Keratinocyte (primary cell): Measurements from ENCODE around the gene TSPYL1. TPM values are rescaled to one million over a fixed set of nuclear protein-coding genes. Genes with fewer than 3 reads are reported as not detected.

Experiments used
- DNase-seq: peaks from one replicate; pipeline ENCODE4 v3.0.0-alpha.2; 2011; ENCODE audit warnings: low read depth, missing footprints, low spot score
- FAIRE-seq: peaks from 2 replicates; lab custom pipeline; 2011; peaks lifted over from hg19 to GRCh38; lab: Jason Lieb, UNC
- H2AFZ ChIP-seq: 2 replicates; pipeline ENCODE4 v1.6.0; 2012; ENCODE audit warnings: low read length, control low read depth, inconsistent platforms; ENCODE audit not compliant: control insufficient read depth
- H3K27ac ChIP-seq: 2 replicates; pipeline ENCODE4 v1.5.1; 2011; ENCODE audit warnings: low read length; ENCODE audit not compliant: control insufficient read depth, insufficient read depth
- H3K27me3 ChIP-seq: 3 replicates; pipeline ENCODE4 v1.6.0; 2011; ENCODE audit warnings: low read length; ENCODE audit not compliant: control insufficient read depth, insufficient read depth; ENCODE audit errors: extremely low read depth
- H3K36me3 ChIP-seq, 2 experiments: 2 replicates in 1 of 2; 3 replicates in 1 of 2; pipeline ENCODE4 v1.5.1; 2011; ENCODE audit warnings: low read length in 2 of 2, mild to moderate bottlenecking in 1 of 2; ENCODE audit not compliant: control insufficient read depth in 2 of 2, insufficient read depth in 2 of 2; ENCODE audit errors: extremely low read depth in 1 of 2
- H3K4me1 ChIP-seq: 3 replicates; pipeline ENCODE4 v1.5.1; 2011; ENCODE audit warnings: low read length; ENCODE audit not compliant: control insufficient read depth, insufficient read depth; ENCODE audit errors: extremely low read depth
- H3K4me2 ChIP-seq: 3 replicates; pipeline ENCODE4 v1.6.0; 2011; ENCODE audit warnings: low read depth, low read length; ENCODE audit not compliant: control insufficient read depth, insufficient read depth; ENCODE audit errors: extremely low read depth
- H3K4me3 ChIP-seq, 3 experiments: fragments of 200-600 bp in 1 of 3; sonication (generic) in 1 of 3; 2 replicates in 2 of 3; 3 replicates in 1 of 3; pipeline ENCODE4 v1.5.1; 2011 to 2016; ENCODE audit warnings: low read length in 3 of 3, mild to moderate bottlenecking in 3 of 3, control low read depth in 2 of 3, inconsistent platforms in 1 of 3, low read depth in 1 of 3, mixed read lengths in 1 of 3, mixed run types in 1 of 3, moderate library complexity in 1 of 3; ENCODE audit not compliant: control insufficient read depth in 2 of 3, insufficient read depth in 2 of 3; ENCODE audit errors: extremely low read depth in 1 of 3
- H3K79me2 ChIP-seq: 2 replicates; pipeline ENCODE4 v1.6.0; 2012; ENCODE audit warnings: low read length; ENCODE audit not compliant: control insufficient read depth, insufficient read depth
- H3K9ac ChIP-seq: 3 replicates; pipeline ENCODE4 v1.6.0; 2011; ENCODE audit warnings: low read length; ENCODE audit not compliant: control insufficient read depth, insufficient read depth; ENCODE audit errors: extremely low read depth
- H3K9me1 ChIP-seq: 3 replicates; pipeline ENCODE4 v1.6.0; 2011; ENCODE audit warnings: low read length; ENCODE audit not compliant: control insufficient read depth, insufficient read depth; ENCODE audit errors: extremely low read depth
- H3K9me3 ChIP-seq: 2 replicates; pipeline ENCODE4 v1.5.1; 2012; ENCODE audit warnings: low read depth, low read length; ENCODE audit not compliant: control insufficient read depth
- H4K20me1 ChIP-seq: 3 replicates; pipeline ENCODE4 v1.6.0; 2011; ENCODE audit warnings: low read length; ENCODE audit not compliant: control insufficient read depth, insufficient read depth; ENCODE audit errors: extremely low read depth
- EZH2 ChIP-seq: IDR thresholded peaks from one replicate; pipeline ENCODE4 v1.6.1; 2012; ENCODE audit warnings: inconsistent platforms, mild to moderate bottlenecking, low read length, moderate library complexity
- dilution Hi-C: fragments of 300-500 bp; cut with MboI; formaldehyde crosslinking; loops from one replicate; pipeline ENCODE4 v1.7.0; 2020; ENCODE audit warnings: low sequenced_read_pairs; ENCODE audit not compliant: extremely low pct_ligation_motif_present
- polyA plus RNA-seq, 5 experiments: library from polyadenylated mRNA; depleted of rRNA in 3 of 5; stranded (reverse) in 3 of 5; stranded (forward) in 1 of 5; unstranded in 1 of 5; fragments of >200 nt; gene quantifications; 1 replicate in 1 of 5; 2 replicates in 3 of 5; 3 replicates in 1 of 5; pipeline versions ENCODE4 v1.2.1 to v1.2.3, GENCODE V29; 2011 to 2012; ENCODE audit warnings: missing spikeins in 2 of 5, low read depth in 1 of 5, low replicate concordance in 1 of 5
- TF ChIP-seq, protein P1 (sequence below), 3 experiments: IDR thresholded peaks in 1 of 3; conservative IDR thresholded peaks in 1 of 3; optimal IDR thresholded peaks in 1 of 3; 2 replicates in 2 of 3; 3 replicates in 1 of 3; pipeline versions ENCODE3 to v1.5.1; 2011; ENCODE audit warnings: low read length in 3 of 3, mild to moderate bottlenecking in 3 of 3, moderate library complexity in 2 of 3, control low read depth in 1 of 3, inconsistent platforms in 1 of 3; ENCODE audit not compliant: insufficient read depth in 2 of 3; ENCODE audit errors: extremely low read depth in 1 of 3

The TSPYL1 gene
- polyA plus RNA-seq, 1 donor (not counting 4 experiments of a cell fraction or from before 2014, with no cell fraction given) = 75.6 TPM

- Histone ChIP-seq H3K79me2 (no peaks in the 10 kb centered on the region), H3K27ac (no peak overlapping the region), H3K9ac (no peak overlapping the region), H3K9me3 (no peaks in the 10 kb centered on the region), H3K4me2 (no peak overlapping the region), H2AFZ (no peak overlapping the region), H3K36me3 (peaks cover 0 to 2% of the 10 kb centered on the region in 2 experiments), H3K4me1 (peaks cover 2% of the 10 kb centered on the region), H3K27me3 (no peaks in the 10 kb centered on the region), H4K20me1 (no peaks in the 10 kb centered on the region), H3K4me3 (no peak overlapping the region), H3K9me1 (no peaks in the 10 kb centered on the region)
- DNase-seq (no peak), FAIRE-seq (no peak)
- no peak for TF ChIP-seq EZH2
- TF ChIP-seq, protein P1, sequence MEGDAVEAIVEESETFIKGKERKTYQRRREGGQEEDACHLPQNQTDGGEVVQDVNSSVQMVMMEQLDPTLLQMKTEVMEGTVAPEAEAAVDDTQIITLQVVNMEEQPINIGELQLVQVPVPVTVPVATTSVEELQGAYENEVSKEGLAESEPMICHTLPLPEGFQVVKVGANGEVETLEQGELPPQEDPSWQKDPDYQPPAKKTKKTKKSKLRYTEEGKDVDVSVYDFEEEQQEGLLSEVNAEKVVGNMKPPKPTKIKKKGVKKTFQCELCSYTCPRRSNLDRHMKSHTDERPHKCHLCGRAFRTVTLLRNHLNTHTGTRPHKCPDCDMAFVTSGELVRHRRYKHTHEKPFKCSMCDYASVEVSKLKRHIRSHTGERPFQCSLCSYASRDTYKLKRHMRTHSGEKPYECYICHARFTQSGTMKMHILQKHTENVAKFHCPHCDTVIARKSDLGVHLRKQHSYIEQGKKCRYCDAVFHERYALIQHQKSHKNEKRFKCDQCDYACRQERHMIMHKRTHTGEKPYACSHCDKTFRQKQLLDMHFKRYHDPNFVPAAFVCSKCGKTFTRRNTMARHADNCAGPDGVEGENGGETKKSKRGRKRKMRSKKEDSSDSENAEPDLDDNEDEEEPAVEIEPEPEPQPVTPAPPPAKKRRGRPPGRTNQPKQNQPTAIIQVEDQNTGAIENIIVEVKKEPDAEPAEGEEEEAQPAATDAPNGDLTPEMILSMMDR (optimal IDR thresholded peaks at IDR 0.05 in 1 of 3, IDR thresholded peaks at IDR 0.05 in 1 of 3, conservative IDR thresholded peaks at IDR 0.05 in 1 of 3; ENCODE audit: extremely low read depth in 1 of 3, insufficient read depth in 2 of 3, low read length in 3 of 3) = no peak
- dilution Hi-C loops = no loop called here
Observed at GRCh38 chr6:116234689-116235088, 45.0 kb downstream of the TSPYL1 start.

DNA sequence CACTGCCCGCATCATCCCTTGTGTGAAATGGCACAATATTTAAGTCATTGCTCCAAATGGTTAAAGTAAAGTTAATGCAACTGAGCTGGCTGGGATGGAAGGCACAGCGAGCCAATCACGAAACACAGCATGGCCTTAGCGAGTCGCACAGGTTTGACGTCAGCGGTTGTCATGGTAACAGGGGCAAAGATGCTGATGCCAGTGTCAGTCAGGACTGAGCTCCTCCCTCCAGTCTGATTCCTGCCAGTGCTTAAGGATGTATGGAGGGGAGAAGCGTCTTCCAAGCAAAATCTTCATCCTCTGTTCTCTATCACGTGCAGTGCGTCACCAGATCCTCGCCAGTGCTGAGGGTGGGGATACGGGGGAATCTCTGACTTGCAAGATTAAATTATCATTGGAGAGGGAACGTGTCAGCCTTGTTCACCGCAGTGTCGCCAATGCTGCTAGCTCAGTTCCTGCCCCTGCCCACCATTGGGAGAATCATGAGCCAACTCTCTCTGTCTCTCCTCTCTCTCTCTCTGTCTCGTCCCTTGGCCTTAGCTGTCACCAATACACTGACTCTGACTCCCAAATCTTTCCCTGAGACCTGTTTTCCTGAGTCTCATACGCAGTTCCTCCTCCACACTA is 50.3 kb downstream of the TSPYL1 start:
- no peaks in the 10 kb centered on the region for H3K79me2 ChIP-seq
- no peak overlapping the region for H3K27ac ChIP-seq
- H3K9me3 ChIP-seq = no peaks in the 10 kb centered on the region
- DNase-seq (no peak), FAIRE-seq (no peak)
- H3K27me3 ChIP-seq = no peaks in the 10 kb centered on the region
- TF ChIP-seq, protein P1 (optimal IDR thresholded peaks at IDR 0.05 in 1 of 3, IDR thresholded peaks at IDR 0.05 in 1 of 3, conservative IDR thresholded peaks at IDR 0.05 in 1 of 3; ENCODE audit: extremely low read depth in 1 of 3, insufficient read depth in 2 of 3, low read length in 3 of 3) = no peak
- TF ChIP-seq EZH2 = no peak
- no peaks in the 10 kb centered on the region for H3K4me1 ChIP-seq
- no peaks in the 10 kb centered on the region for H4K20me1 ChIP-seq
- no peak overlapping the region for H3K4me2 ChIP-seq
- dilution Hi-C loops = no loop called here
- no peak overlapping the region for H2AFZ ChIP-seq
- H3K9me1 ChIP-seq = no peaks in the 10 kb centered on the region
- no peak overlapping the region for H3K9ac ChIP-seq
- H3K4me3 ChIP-seq = no peak overlapping the region
- H3K36me3 ChIP-seq = peaks cover 0 to under 1% of the 10 kb centered on the region in 2 experiments

Other genes with a start within 250 kb of the TSPYL1 start
- gene FRK, start 219.0 kb downstream of the TSPYL1 start, polyA plus RNA-seq = 1.9 to 2.4 TPM (median 2.4 TPM) in 3 replicates
- 20.2 to 31.2 TPM (median 31.0 TPM) in 3 replicates for gene NT5DC1, start 179.1 kb downstream of the TSPYL1 start, polyA plus RNA-seq
- 0.01 TPM in 1 of 3 replicates, not detected in the others for gene COL10A1, start 153.8 kb downstream of the TSPYL1 start, polyA plus RNA-seq
- gene TSPYL4, start 25.9 kb downstream of the TSPYL1 start, polyA plus RNA-seq = 6.2 to 8.3 TPM (median 8.1 TPM) in 3 replicates
- gene DSE, start 91.0 kb upstream of the TSPYL1 start, polyA plus RNA-seq = 87.6 to 144 TPM (median 99.7 TPM) in 3 replicates
- gene CALHM6, start 181.4 kb upstream of the TSPYL1 start, polyA plus RNA-seq = 0.47 to 0.59 TPM (median 0.51 TPM) in 3 replicates
- gene CALHM5, start 231.7 kb upstream of the TSPYL1 start, polyA plus RNA-seq = 0.80 to 2.9 TPM (median 0.94 TPM) in 3 replicates